Colonic mucosa (tissue), 4 donors: Measurements from ENCODE around the gene WFDC6. TPM values are rescaled to one million over a fixed set of nuclear protein-coding genes. Genes with fewer than 3 reads are reported as not detected.

ENCODE experiments used
- DNase-seq: peaks from one replicate; pipeline ENCODE4 v3.0.0-alpha.2; 2020
- H3K27ac ChIP-seq: fragments of 200-600 bp; one replicate; pipeline ENCODE4 v1.8.0; 2021
- H3K27me3 ChIP-seq: fragments of 200-600 bp; one replicate; pipeline ENCODE4 v1.8.0; 2021
- H3K36me3 ChIP-seq: fragments of 200-600 bp; one replicate; pipeline ENCODE4 v1.8.0; 2021
- H3K4me1 ChIP-seq: fragments of 200-600 bp; one replicate; pipeline ENCODE4 v1.8.0; 2021; ENCODE audit warnings: mild to moderate bottlenecking
- H3K4me3 ChIP-seq: fragments of 200-600 bp; one replicate; pipeline ENCODE4 v1.8.0; 2021
- H3K9ac ChIP-seq, 2 donors: one replicate each; pipeline ENCODE4 v1.7.0; 2013; ENCODE audit warnings: control low read depth in 2 of 2, low read depth in 2 of 2, low read length in 2 of 2
- H3K9me3 ChIP-seq: fragments of 200-600 bp; one replicate; pipeline ENCODE4 v1.8.0; 2021
- intact Hi-C: fragments of 100-400 bp; cut with DNase I; formaldehyde crosslinking; loops from one replicate; pipeline ENCODE4 v1.14.1; 2022
- total RNA-seq, 2 donors: library from RNA; stranded (reverse); fragmentation: NEBNext Ultra II Directional in 1 of 2; extraction: Animal tissue kit (Norgen Biotek cat#: 25700) in 1 of 2; gene quantifications; one replicate each; pipeline ENCODE4 v1.2.1, GENCODE V29; 2021
- TF ChIP-seq, protein P1 (sequence below): fragments of 200-600 bp; IDR thresholded peaks from one replicate; pipeline ENCODE4 v1.8.0; 2022; ENCODE audit warnings: antibody characterized with exemption, mild to moderate bottlenecking
- donor health status: healthy.
- donor health status: DM: no; HTN: no; CAD: no.
- donor health status: DM: no; HTN: no; CAD: no.

WFDC6 gene
- total RNA-seq, 2 donors from 2014 or later: not detected

DNA sequence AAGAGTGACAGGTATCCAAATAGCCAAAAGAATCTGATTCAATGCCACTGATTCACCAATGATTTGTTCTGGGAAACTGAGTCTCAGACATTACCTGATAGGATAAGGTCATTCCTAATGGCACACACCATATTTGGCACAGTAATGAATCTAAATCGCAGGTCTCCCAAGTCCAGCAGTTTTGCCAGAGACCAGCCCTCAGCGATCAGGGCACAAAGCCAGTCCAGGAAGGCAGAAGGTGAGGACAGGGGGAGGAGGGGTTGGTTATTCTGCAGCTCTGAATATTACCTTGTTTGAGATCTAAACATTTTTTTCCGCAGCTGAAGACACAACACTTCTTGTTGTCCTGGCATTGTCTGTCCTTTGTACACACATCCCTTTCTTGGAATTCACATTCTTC lies 6.1 kb upstream of the WFDC6 start:
- intact Hi-C loops: no loop called here
- Histone ChIP-seq H3K27me3 (no peaks in the 10 kb centered on the region), H3K4me1 (no peaks in the 10 kb centered on the region), H3K36me3 (no peaks in the 10 kb centered on the region), H3K27ac (no peak overlapping the region), H3K9me3 (no peaks in the 10 kb centered on the region), H3K9ac (no peak overlapping the region), H3K4me3 (no peak overlapping the region)
- DNase-seq: no peak
- TF ChIP-seq, protein P1, sequence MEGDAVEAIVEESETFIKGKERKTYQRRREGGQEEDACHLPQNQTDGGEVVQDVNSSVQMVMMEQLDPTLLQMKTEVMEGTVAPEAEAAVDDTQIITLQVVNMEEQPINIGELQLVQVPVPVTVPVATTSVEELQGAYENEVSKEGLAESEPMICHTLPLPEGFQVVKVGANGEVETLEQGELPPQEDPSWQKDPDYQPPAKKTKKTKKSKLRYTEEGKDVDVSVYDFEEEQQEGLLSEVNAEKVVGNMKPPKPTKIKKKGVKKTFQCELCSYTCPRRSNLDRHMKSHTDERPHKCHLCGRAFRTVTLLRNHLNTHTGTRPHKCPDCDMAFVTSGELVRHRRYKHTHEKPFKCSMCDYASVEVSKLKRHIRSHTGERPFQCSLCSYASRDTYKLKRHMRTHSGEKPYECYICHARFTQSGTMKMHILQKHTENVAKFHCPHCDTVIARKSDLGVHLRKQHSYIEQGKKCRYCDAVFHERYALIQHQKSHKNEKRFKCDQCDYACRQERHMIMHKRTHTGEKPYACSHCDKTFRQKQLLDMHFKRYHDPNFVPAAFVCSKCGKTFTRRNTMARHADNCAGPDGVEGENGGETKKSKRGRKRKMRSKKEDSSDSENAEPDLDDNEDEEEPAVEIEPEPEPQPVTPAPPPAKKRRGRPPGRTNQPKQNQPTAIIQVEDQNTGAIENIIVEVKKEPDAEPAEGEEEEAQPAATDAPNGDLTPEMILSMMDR: no peak

DNA sequence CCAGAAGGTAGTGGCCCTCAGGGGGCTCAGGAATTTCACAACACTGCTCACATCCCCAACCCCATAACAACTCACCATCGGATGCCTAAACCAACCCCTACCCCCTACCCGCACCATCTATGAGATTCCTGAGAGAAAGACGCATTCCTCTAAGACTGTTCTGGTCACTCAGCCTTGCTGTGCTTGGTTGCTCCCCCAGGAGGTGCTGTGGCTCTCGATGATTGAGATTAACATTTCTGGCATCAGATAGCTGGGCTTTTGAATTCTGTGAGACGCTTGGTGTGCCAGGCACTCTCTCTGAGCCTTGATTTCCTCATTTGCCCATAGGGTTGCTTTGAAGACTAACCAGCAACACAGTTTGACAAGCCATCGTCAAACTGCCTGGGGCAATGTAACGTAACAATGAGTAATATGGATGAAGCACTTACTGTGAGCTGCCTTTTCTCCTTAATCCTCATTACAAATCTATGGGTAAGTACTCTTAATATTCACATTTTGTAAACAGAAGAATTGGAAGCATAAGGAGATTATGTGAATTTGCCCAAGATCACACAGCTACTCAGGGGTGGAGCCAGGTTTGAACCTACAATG lies 978 bp downstream of the WFDC6 start:
- H3K4me3 ChIP-seq: no peak overlapping the region
- no peak for DNase-seq
- H3K27ac ChIP-seq: no peak overlapping the region
- H3K9me3 ChIP-seq: no peaks in the 10 kb centered on the region
- no peaks in the 10 kb centered on the region for H3K27me3 ChIP-seq
- intact Hi-C loops: no loop called here
- no peaks in the 10 kb centered on the region for H3K36me3 ChIP-seq
- H3K9ac ChIP-seq: no peak overlapping the region
- H3K4me1 ChIP-seq: no peaks in the 10 kb centered on the region
- TF ChIP-seq, protein P1: no peak

DNA sequence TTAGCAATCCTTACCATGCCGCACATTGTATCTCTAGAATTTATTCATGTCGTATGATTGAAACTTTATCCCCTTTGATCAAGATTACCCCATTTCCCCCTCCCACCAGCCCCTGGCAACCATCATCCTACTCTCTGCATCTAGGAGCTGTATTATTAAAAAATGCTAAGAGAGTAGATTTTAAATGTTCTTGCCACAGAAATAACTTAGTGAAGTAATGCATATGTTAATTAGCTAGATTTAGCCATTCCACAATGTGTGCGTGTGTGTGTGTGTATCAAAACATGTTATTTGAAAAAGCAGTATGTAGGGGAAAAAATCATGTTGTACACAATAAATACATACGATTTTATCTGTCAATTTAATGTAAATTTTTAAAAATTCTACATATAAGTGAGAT lies 12.0 kb downstream of the WFDC6 start:
- Histone ChIP-seq H3K9me3 (no peaks in the 10 kb centered on the region), H3K36me3 (no peaks in the 10 kb centered on the region), H3K4me1 (no peaks in the 10 kb centered on the region), H3K27ac (no peak overlapping the region), H3K9ac (no peak overlapping the region), H3K27me3 (no peaks in the 10 kb centered on the region), H3K4me3 (no peak overlapping the region)
- DNase-seq: no peak
- intact Hi-C loops: no loop called here
- TF ChIP-seq, protein P1: no peak

DNA sequence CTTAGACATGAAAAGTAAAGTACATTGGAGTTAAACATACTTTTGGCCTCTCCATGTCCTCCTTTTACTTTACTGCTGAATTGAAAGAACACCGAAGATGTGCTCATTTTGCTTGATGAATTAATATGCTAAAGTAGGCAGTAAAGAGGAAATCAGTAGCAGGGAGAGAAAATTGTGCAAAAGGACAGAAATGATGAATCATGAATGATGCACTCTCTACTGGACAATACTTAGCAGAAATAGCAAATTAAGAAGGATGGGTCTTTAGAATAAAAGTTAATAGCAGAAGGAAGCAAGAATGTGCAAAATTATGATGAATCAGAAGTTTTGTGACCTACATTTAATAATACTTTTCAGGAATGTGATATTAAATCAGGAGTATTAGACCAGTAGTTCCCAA lies 15.5 kb downstream of the WFDC6 start:
- intact Hi-C loops: no loop called here
- TF ChIP-seq, protein P1: no peak
- Histone ChIP-seq H3K9ac (no peak overlapping the region), H3K36me3 (no peaks in the 10 kb centered on the region), H3K4me1 (no peaks in the 10 kb centered on the region), H3K4me3 (no peak overlapping the region), H3K9me3 (no peaks in the 10 kb centered on the region), H3K27ac (no peak overlapping the region), H3K27me3 (no peaks in the 10 kb centered on the region)
- DNase-seq: no peak

DNA sequence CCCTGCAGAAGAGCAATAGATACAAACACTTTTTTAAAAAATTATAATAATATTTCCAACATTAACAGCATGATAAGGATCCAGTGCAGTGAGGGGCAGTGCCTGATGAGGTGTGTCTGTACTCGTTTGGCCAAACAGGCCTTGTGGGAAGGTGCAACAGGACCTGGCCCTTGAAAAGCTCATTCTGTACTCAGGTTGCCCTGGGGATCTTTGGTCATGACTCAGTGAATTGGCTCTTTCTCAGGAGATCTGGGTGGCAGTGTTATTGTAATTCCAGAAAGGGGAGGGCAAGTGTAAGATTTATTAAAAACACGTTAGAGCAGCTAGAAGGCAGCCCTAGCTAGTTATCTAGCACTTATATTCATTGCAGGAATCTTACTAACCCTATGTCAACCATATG lies 21.0 kb downstream of the WFDC6 start:
- TF ChIP-seq, protein P1: no peak
- H3K9me3 ChIP-seq: no peaks in the 10 kb centered on the region
- no peaks in the 10 kb centered on the region for H3K27me3 ChIP-seq
- H3K9ac ChIP-seq: no peak overlapping the region
- no peaks in the 10 kb centered on the region for H3K4me1 ChIP-seq
- intact Hi-C loops: no loop called here
- H3K27ac ChIP-seq: no peak overlapping the region
- H3K4me3 ChIP-seq: no peak overlapping the region
- no peak for DNase-seq
- H3K36me3 ChIP-seq: no peaks in the 10 kb centered on the region
